Dedifferentiated amniotic fluid mesenchymal stem cell (primary cell): ENCODE measurements around the gene ARPP21.

Source experiments
- DNase-seq: peaks from one replicate; pipeline ENCODE4 v3.0.0-alpha.2; 2016; ENCODE audit errors: extremely low spot score

Gene ARPP21

DNA sequence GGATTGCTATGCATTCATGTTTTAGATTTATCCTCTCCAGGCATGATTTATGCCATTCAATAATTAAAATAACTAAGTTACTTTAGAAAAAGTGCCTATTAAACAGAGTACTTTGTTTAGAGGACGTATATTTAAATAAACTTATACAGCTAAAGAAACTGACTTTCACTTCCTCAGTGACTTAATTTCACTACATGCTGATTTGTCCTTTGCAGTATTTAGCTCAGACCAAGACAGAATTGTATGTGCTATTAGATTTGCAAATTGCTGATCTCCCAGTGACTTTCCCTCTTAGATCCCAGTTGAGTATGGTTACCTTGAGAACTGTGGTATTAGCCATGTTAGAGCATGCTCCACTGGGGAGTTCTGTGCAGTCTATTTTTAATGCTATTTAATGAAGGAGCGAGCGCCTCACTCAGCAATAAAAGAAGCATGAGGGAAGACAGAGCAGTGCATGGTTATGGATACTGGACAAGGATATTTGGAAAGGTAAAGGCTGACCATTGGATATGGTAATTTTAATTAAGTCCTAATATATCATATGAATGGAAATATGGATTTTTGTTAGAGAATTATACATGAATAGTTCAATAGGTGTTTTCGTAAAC lies 2.7 kb downstream of the ARPP21 start:
- DNase-seq = no peak

DNA sequence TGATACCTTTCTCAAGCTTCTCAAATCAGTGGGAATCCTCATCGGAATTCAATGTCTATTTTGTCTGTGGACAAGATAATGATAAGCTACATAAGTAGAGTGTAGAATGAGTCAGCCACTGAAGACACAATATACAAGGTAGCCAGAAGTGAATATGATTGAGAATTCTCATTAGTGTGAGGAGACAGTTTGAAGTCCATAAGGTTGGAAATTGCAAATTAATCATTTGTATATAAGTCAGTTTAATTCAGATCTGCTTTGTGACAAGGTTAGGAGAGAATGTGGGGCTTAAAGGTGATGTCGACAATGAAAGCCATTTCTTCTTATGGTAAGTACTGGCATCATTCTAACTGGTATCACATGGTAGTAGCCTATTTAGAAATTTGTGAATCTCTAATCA lies 4.2 kb downstream of the ARPP21 start:
- no peak for DNase-seq

DNA sequence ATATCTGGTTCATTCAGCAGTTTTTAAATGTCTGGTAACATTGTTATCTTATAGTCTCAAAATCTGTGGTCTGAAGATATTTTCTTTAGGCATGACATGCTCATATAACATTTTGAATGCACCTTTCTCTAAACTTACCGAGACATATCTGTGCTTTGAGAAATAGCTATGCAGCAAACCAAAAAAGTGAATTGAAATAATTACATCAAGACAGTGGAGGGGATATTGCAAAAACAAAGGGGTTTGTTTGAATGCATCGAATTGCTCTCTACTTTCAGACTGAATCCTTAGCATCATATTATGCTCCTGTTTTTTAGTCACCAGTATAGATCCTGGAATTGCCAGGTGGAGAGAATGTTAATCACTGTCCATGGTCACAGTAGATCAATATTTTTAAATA lies 5.1 kb downstream of the ARPP21 start:
- DNase-seq = no peak

DNA sequence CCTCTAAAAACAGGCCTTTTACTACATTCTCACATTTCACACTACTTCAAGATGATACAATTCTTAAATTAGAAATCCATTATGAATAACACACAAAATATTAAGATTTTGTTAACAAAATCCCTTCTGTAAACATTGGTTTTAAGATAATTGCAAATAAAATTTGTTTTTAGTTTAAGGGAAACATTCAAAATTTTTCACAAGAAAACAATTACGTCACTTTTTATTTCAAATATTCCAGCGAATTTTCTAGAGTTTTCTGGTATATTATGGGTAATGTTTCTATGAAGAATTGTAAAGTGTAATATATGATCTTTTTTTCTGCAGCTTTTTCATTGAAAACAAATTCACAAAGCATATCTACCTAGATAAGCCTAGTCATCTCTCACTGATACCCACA lies 5.9 kb downstream of the ARPP21 start:
- no peak for DNase-seq

DNA sequence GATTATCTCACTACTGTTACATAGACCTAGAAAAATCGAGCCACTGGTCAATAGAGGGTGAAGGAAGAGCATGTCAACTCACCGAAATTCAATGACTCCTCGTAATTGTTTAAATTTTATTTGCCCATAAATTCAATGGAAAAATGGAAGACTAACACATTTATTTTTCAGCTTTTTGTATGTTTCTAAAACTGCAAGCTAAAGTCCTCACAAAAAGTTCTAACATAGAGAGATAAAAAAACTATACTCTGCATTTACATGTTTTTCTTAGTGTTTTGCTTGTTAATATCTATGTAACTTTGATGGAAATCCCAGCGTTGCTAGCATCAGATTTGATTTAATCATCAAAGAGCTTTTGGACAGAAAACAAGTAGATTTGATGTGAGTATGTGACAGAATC lies 6.8 kb downstream of the ARPP21 start:
- DNase-seq = no peak

DNA sequence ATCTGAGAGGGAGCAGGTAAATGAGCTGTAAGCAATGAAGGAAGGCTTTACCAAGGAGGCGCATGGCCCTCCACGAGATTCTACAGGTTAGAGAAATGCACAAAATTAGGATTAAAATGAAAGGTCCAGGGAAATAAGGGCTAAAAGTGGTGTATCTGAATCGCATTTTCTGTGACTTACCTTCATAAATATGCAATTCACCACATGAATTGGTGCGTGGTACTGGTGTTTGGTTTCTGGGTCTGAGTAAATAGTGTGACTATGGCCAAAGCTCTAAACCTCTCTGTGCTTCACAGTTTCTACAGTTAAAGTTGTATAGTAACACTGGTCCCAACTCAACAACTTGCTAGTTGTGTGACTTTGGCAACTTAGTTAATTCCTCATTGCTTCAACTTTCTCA lies 8.1 kb downstream of the ARPP21 start:
- no peak for DNase-seq

DNA sequence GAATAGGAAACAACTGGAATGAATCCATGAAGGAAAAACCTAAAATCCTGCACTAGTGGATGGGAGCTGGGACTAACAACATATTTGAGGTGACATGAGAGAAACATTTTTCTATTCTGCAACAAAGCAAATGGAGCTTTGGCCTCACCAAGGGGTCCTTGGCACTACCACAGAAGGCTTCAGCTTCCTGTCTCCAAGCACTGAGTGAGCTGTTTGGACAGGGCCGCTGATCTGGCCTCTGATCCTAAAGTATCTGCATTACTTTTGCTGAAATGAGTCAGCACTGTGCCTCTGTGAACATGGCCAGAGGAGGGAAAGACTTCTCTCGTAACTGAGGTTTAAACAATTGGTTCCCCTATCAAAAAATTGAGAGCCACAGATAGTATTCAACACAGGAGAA lies 9.0 kb downstream of the ARPP21 start:
- no peak for DNase-seq

DNA sequence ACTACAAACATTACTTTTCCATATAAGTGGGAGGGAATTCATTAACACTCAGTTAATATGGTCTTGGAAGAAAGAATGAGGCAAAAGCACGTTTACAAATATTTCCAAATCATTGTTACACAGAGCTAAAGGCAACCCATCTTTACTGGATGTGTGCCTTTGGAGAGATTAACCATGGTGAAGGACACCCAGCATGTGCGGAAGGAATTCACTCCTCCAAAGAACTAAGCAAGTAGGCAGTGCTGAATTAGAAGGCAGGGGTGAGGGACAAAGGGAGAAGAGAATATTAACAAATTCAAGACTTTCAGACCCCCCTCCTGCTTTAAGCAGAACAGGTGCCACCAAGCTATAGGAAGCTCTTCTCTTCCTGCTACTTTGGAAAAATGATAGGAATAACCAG lies 10.1 kb downstream of the ARPP21 start:
- DNase-seq = no peak

DNA sequence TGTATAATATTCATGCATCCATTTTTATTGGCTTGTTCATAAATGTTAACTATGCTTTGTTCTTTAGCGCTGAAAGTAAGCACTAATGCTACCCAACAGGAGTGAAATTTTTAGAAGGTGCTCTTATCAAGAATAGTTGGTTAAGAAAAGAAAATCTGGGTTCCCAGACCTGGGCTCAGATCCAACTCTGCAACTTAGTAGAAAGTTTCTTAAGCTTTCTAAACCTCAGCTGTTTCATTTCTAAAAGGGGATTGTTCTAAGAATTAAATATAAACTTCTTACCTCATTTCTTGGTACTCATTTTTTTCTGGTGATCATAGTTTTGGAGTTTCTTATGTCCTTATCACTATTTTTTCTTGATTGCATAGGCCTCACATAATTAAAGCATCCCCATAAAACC lies 12.1 kb downstream of the ARPP21 start:
- no peak for DNase-seq

DNA sequence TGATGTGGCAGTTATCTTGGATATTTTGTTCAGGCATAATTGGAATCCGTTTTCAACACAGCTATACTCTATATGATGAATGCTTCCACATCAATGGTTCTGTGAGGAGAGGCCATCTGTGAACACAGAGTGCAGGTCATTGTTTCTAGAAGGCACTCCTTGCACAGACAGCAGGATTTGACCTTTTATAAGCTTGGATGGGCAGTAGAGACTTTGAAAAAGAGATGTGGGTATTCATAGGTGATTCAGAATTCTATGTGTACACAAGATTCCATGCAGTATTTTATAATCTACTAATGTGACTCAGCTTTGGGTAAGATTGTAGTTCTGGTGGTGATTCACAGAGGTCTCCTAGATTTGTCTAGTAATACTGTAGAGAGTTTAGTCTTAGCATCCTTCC lies 12.5 kb downstream of the ARPP21 start:
- DNase-seq = no peak

DNA sequence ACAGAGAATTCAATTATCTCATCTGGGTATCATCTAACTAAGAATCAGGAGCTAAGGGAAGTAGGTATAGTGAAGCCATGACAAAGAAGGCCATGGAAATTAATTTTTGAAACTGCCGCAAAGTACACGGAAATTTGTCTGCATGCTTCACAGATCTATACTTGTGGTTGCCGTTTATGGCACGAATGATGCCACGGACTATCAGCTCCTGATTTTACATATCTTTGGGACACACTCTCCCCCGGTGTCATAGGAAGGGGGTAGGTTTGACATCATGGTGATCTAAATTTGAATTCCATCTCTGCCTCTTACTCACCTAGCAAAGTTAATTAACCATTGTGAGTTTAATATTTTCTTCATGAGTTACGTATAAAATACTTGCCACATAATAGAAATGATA lies 14.0 kb downstream of the ARPP21 start:
- no peak for DNase-seq

DNA sequence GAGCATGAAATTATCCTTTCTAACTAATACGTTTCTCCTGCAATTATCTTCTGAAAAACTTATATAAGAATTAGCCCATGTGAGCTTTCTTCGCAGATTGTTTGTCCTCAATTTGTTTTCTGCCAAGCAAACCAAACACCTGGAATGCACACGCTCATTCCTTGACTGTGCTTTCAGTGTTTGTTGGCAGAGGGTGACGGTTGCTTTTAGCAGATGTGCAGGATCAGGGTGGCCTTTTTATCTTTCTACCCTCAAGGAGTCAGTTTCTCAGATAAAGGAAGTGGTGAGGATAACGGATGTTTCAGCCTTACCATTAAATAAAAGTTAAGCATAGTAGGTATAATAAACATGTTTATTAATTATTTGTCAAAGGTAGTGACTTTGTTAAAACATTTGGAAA lies 15.2 kb downstream of the ARPP21 start:
- no peak for DNase-seq

DNA sequence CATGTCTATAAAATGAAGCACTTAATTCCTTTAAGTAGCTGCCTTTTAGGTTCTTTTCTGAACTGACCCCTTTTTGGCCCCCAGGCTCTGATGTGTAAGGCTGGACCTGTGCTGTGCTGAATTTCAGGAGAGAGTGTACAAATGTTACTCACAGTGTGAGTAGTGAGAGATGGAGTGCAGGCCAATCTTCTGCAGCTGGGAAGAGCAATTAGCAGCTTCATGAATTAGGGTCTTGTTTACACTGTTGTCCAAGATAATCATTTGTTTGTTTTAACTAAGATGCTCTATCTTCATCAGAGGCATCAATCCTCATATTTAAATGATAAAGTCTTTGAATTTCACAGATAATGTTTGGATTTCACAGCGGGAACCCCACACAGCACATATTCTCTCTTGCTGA lies 19.4 kb downstream of the ARPP21 start:
- DNase-seq = no peak

DNA sequence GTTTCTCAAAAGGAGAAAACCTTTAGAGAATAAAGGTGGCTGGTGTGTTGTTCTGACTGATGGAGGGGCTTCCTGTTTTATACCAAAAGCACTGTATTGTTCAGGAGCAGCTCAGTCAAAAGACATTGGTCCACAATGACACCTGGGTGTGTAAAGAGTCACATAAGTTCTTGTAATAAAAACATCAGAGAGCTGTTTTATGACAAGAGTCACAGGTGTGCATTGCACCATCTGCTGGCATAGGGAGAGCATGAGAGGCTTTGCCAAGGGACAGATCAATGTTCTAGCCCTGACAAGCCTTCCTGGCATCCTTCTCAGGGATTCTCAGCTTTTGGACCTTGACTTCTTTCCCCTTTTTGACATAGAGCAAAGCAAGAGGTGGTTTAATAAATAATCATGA lies 20.4 kb downstream of the ARPP21 start:
- no peak for DNase-seq

DNA sequence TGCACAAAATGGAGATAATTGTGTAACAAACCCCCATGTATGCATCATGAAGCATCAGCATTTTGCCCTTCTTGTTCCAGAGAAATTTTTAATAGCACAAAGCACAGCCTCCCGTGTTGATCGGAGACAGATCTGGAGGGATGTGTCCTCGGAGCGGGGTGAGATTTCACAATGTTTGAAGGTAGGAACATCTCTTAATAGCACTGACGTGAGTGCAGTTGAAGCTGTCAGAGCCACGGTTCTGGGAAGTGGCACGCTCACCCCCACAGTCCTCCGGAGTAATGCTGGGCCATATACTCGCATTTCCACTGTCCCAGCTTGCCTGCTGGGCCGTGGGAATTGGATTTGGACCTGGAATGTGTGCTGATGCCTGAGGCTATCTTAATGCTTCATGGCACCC lies 24.1 kb downstream of the ARPP21 start:
- DNase-seq = no peak

DNA sequence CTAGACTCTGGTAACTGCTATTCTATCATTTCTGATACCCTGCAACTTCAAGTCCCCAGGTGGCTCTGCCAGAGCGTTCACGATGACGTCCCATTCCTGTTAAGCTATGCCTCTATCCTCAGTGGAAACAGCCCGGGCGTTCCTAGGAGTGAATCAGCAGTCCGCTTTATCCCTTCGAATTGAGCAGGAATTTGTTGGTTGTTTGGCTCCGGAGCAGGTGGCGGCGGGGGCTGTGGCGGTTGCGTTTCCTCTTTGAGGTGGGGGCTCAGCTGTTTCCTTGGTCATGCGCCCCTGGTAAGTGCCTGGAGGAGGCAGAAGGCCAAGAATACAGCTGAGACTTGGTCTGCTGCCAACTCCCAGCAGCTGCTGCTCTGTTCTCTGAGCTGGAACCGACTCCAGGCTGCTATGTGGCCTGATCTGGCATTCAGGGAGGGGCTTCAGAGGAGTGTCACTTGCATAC lies 25.2 kb downstream of the ARPP21 start:
- DNase-seq = peak; percentile 39

DNA sequence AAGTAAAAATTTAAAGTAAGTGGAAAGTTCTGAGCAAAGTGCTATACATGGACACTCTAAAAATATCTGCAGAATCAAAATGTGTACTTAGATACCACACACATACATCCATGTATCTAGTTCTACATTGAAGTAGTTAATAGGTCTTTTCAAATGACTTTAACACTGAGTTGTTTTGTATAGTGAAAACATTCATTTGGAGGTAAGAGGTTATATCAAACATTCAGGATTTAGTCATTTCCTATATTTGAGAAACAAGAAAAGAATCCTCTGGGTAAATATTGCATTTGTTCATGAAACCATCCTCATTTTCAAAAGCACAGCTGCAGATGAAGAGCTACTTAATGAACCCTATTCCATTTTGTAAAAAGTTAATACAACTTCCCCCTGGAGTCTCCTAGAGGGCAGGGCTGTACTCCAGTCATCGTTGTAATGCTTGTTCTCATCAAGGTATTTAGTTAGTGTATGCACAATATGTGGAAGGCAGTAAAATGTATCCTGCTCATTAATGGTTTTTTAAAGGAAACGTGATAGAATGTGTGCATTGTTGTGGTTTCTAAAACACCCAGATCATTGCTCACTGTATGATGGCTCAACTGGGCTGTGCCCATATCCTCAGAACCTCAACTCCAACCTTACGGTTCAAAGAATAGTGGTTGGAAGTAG lies 26.2 kb downstream of the ARPP21 start:
- no peak for DNase-seq

DNA sequence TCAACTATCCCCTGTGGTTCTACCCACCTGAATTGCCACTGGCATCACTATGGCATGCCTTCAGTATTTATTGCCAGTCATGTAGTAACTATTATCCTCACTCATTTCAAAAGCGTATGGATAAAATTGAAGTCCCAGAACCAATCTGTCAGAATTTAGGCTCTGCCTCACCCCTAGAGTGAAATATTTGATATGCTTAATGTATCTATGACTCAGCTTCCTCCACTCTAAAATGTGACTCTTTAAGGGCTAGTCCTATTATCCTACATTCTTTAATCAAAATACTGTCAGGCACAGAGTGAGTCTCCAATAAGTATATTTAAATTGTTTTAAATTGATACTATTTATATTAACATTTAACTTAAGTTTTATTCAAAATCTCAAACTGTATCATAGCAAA lies 27.6 kb downstream of the ARPP21 start:
- no peak for DNase-seq

DNA sequence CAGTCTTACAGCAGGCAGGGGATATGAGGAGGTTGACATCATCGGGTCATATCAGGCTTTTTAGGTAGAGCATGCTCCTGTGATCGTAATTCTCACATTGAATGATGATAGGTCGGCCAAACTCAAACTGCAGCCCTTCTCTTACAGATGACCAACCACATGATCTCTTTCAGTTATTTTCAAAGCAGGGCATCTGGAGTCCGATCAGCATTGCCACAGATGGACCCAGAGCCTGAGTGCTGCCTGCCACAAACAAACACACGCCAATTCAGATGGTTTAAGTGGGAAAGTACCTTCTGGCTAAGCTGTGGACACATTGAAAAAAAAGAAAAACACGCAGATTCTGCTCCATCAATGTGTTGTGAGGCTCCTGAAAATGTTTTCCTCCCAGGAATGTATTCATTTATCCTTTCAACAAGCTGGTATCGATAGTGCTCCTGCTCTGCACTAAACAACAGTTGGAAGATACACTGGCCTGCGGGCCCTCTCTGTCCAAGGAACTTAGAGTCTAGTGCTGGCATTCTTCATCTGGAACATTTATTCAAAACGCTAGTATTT lies 31.2 kb downstream of the ARPP21 start:
- no peak for DNase-seq

DNA sequence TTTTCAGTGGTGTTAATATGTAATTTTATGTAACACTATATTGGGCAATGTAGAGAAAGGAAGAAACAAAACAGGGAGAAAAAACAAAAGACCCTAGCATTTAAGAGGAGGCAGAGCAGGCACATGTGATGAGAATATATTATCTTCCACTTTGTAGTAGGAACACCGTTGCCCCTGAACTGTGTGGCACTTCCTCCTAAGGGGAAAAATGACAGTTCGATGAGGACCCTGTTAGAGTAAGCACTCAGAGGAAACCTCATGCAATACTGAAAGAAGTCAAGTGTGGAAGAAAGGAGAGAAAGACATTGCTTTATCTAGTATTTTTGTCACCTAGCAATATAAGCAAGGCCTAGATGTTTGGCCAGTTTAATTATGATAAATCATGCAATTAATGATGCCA lies 32.2 kb downstream of the ARPP21 start:
- DNase-seq = no peak

DNA sequence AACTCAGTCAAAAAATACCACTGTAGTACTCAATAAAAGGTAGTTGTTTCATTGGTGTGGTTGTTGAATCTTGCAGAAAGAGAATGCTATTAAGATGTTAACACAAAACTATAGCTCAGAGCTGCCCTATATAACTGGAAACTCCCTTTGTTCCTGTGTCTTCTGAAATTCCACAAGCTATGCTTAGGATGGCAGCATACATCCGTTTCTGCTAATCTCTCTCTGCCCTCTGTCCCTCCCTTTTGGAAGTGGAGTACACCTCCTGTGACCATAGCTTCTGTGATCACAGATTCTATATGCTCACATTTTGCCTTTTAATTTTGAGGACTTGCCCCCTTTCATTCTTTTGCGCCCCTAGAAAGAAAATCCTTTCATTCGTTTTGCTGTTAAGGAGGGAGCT lies 33.7 kb downstream of the ARPP21 start:
- DNase-seq = no peak

DNA sequence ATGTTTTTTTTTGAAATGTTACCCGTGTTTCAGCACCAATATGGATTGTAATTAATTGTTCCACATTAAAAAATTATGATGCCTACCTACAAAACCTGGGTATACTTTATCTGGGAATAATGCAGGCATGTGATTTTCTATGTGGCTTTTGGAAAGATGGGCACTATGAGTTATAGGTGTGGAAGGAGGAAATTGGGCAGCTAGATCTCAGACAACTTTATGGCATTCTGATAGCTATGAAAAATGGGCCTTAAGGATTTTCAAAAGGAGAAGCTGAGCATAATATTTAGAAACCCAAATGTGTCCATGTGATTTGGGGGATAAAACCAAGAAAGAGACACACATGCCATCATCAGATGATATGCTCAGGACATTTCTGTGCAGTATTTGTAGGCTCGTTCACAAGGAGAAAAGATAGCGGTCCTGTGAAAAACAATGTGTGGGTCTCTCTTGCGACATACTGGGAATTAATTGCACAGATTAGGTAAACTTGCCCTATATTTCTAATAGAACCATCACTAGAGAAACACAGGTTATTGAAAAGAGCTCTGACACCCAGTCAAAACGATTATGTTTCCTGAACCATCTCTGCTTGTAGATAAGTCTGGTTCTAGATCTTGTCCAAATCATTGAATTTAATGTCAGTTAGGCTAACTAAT lies 35.3 kb downstream of the ARPP21 start:
- DNase-seq = no peak

DNA sequence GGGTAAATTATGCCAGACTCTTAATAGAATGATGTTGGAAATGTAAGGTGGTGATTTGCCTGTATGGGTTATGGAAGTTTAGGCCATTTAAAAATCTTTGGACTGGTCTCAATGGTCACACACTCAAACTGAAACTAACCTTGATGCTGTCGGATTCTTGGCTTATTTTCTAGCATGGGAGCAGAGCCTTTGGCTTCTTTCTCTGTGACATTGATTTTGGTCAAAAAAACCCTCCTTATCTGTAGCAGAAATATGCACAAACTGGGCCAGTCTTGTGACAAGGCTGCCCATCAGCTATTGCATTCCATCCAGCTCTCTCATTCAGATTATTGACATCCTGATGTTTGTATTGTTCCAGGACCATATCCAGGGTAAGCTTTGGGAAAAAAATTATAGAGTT lies 35.9 kb downstream of the ARPP21 start:
- no peak for DNase-seq
